ENCODE results near the gene RORC.

DNA sequence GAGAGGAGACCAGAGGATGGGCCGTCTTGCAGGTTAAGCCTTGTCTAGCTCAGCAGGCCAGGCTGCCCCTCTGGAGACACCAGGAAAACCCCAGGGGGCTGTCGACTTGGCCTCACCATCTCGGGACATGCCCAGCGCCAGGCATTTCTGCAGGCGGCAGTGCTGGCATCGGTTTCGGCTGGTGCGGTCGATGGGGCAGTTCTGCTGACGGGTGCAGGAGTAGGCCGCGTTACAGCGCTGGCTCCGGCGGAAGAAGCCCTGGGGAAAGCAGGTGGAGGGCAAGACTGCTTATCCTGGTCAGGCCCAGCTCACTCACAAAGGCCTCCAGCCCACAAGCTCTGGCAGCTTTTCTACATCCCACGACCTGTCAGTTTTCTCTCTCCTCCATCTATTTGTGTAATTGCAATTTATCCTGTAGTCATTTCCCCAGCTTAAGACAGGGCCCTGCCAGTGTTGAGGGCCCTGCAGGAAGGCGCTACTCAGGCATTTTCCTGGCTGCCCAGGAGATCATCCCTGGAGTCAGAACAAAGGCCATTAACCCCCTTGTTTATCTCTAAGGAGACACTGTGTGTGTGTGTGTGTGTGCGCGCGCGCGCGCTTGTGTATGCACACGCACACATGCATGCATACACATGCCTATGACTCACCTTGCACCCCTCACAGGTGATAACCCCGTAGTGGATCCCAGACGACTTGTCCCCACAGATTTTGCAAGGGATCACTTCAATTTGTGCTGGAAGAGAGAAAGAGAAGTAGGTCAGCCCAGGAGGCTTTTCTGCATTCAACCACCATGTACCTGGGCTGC lies 14.9 kb downstream of the RORC start:
- TF ChIP-seq CTCF (IDR thresholded peaks at IDR 0.05; ENCODE audit: low read length) = no peak
- no peak for TF ChIP-seq EZH2 (optimal IDR thresholded peaks at IDR 0.05; ENCODE audit: low read depth, low read length)
- TF ChIP-seq EZH2phosphoT487 (IDR thresholded peaks at IDR 0.05; ENCODE audit: low read length) = no peak

All from MM.1S (cell line).